MM.1S (cell line): ENCODE measurements around the gene RGMA.

Experiments
- DNase-seq: peaks from one replicate; pipeline ENCODE4 v3.0.0-alpha.2; 2015
- H2AFZ ChIP-seq: fragments of 300-600 bp; sonication (generic); 2 replicates; pipeline ENCODE4 v1.6.0; 2016; ENCODE audit warnings: antibody characterized with exemption, low read length
- H3F3A ChIP-seq: fragments of 300-600 bp; sonication (generic); 2 replicates; pipeline ENCODE4 v1.6.1; 2016; ENCODE audit warnings: mild to moderate bottlenecking, antibody characterized with exemption, low read length, moderate library complexity, mixed read lengths; ENCODE audit not compliant: insufficient read depth
- H3K27ac ChIP-seq: fragments of 300-600 bp; sonication (generic); 2 replicates; pipeline ENCODE4 v1.5.1; 2016; ENCODE audit warnings: mild to moderate bottlenecking, low read length
- H3K27me3 ChIP-seq: fragments of 300-600 bp; sonication (generic); replicated peaks from 2 replicates; pipeline ENCODE4 v1.6.0; 2016; ENCODE audit warnings: low read length; ENCODE audit not compliant: insufficient read depth
- H3K36me3 ChIP-seq: fragments of 300-600 bp; sonication (generic); replicated peaks from 2 replicates; pipeline ENCODE4 v1.6.1; 2016; ENCODE audit warnings: mild to moderate bottlenecking, low read length, mixed read lengths; ENCODE audit not compliant: insufficient read depth
- H3K4me1 ChIP-seq: fragments of 300-600 bp; sonication (generic); 2 replicates; pipeline ENCODE4 v1.6.1; 2016; ENCODE audit warnings: low read length, mixed read lengths
- H3K4me2 ChIP-seq: fragments of 300-600 bp; sonication (generic); 2 replicates; pipeline ENCODE4 v1.6.0; 2016; ENCODE audit warnings: low read depth, low read length
- H3K4me3 ChIP-seq: fragments of 300-600 bp; sonication (generic); 2 replicates; pipeline ENCODE4 v1.5.1; 2016; ENCODE audit warnings: low read length, mixed read lengths
- H3K79me2 ChIP-seq: fragments of 300-600 bp; sonication (generic); 2 replicates; pipeline ENCODE4 v1.6.1; 2016; ENCODE audit warnings: mixed run types, low read length, mixed read lengths
- H3K9ac ChIP-seq: fragments of 300-600 bp; sonication (generic); 2 replicates; pipeline ENCODE4 v1.6.1; 2016; ENCODE audit warnings: low read length, mixed read lengths
- H3K9me2 ChIP-seq: fragments of 300-600 bp; sonication (generic); replicated peaks from 2 replicates; pipeline ENCODE4 v1.6.1; 2016; ENCODE audit warnings: mild to moderate bottlenecking, low read length, mixed read lengths; ENCODE audit not compliant: insufficient read depth
- H3K9me3 ChIP-seq: fragments of 300-600 bp; sonication (generic); replicated peaks from 2 replicates; pipeline ENCODE4 v1.6.1; 2016; ENCODE audit warnings: mild to moderate bottlenecking, low read length, mixed read lengths; ENCODE audit not compliant: insufficient read depth
- H4K20me1 ChIP-seq: fragments of 300-600 bp; sonication (generic); 2 replicates; pipeline ENCODE4 v1.6.1; 2016; ENCODE audit warnings: mild to moderate bottlenecking, low read length, moderate library complexity, mixed read lengths; ENCODE audit not compliant: insufficient read depth
- EZH2 ChIP-seq: fragments of 300-600 bp; sonication (generic); optimal IDR thresholded peaks from 2 replicates; pipeline ENCODE3; 2017; ENCODE audit warnings: low read depth, mild to moderate bottlenecking, antibody characterized with exemption, low read length, mixed read lengths
- EZH2phosphoT487 ChIP-seq: fragments of 300-600 bp; sonication (generic); IDR thresholded peaks from 2 replicates; pipeline ENCODE4 v1.6.1; 2018; ENCODE audit warnings: antibody characterized with exemption, low read length
- TF ChIP-seq, protein P1 (sequence below): fragments of 300-600 bp; sonication (generic); IDR thresholded peaks from 2 replicates; pipeline ENCODE4 v1.5.1; 2016; ENCODE audit warnings: antibody characterized with exemption, low read length, mixed read lengths

The RGMA gene

DNA sequence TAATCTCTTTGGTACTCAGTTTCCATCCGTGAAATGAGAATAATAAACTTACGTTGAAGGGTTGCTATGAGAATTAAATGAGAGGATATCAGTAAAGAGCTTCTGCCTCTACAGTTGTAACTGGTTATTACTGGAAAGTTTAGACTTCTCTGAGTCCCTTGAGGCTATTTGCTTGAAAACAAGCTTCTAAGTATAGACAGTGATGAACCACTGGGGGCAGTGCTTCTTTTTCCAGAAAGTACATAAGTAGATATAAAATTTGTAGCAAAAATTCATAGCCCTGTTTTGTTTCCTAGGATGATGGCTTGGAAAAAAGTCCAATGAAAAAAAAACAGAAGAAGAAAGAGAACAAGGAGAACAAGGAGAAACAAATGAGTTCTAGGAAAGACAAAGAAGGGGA is 87.1 kb downstream of the RGMA start:
- H4K20me1 ChIP-seq = no peaks in the 10 kb centered on the region
- peaks cover 10% of the 10 kb centered on the region; the same call in 1 of the 2 replicates for H3K36me3 ChIP-seq

DNA sequence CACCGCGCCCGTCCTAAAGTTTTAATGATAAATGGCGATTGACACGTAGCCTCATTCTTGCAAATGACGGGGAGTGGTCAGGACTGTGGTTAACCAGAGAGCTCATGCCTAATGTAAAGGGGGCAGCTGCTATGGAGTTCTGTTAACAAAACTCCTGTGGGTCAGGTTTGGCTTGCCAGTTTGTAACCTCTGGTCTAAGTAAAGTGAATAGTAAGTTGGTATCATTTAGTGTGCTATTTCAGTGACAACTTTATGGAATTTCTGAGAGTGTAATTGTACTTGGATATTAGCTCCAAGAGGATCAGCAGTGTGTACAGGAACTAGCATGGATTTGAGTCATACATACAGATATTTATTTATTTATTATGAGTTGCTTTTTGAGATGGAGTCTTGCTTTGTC is 87.9 kb downstream of the RGMA start:
- no peaks in the 10 kb centered on the region for H4K20me1 ChIP-seq
- H3K36me3 ChIP-seq = peaks cover 10% of the 10 kb centered on the region; the same call in 1 of the 2 replicates
- no peaks in the 10 kb centered on the region for H3K79me2 ChIP-seq
- no peak overlapping the region for H3K4me3 ChIP-seq
- H3K4me1 ChIP-seq = no peaks in the 10 kb centered on the region
- H3K9me3 ChIP-seq = no peaks in the 10 kb centered on the region
- H2AFZ ChIP-seq = no peak overlapping the region
- no peak overlapping the region for H3K4me2 ChIP-seq
- no peak overlapping the region for H3K27ac ChIP-seq
- H3K9me2 ChIP-seq = no peaks in the 10 kb centered on the region
- no peak for DNase-seq
- no peaks in the 10 kb centered on the region for H3K27me3 ChIP-seq
- TF ChIP-seq, protein P1, sequence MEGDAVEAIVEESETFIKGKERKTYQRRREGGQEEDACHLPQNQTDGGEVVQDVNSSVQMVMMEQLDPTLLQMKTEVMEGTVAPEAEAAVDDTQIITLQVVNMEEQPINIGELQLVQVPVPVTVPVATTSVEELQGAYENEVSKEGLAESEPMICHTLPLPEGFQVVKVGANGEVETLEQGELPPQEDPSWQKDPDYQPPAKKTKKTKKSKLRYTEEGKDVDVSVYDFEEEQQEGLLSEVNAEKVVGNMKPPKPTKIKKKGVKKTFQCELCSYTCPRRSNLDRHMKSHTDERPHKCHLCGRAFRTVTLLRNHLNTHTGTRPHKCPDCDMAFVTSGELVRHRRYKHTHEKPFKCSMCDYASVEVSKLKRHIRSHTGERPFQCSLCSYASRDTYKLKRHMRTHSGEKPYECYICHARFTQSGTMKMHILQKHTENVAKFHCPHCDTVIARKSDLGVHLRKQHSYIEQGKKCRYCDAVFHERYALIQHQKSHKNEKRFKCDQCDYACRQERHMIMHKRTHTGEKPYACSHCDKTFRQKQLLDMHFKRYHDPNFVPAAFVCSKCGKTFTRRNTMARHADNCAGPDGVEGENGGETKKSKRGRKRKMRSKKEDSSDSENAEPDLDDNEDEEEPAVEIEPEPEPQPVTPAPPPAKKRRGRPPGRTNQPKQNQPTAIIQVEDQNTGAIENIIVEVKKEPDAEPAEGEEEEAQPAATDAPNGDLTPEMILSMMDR = no peak
- TF ChIP-seq EZH2 (no peak), EZH2phosphoT487 (no peak)
- H3K9ac ChIP-seq = no peak overlapping the region
- no peaks in the 10 kb centered on the region; the same call in 1 of the 2 replicates for H3F3A ChIP-seq

More for the DNA sequence above, 87.1 kb downstream of the RGMA start:
- no peak overlapping the region for H3K9ac ChIP-seq
- no peak for TF ChIP-seq EZH2
- no peaks in the 10 kb centered on the region for H3K4me1 ChIP-seq
- no peak overlapping the region for H3K4me2 ChIP-seq
- no peak overlapping the region for H2AFZ ChIP-seq
- no peaks in the 10 kb centered on the region for H3K9me3 ChIP-seq
- H3K79me2 ChIP-seq = no peaks in the 10 kb centered on the region
- H3F3A ChIP-seq = no peaks in the 10 kb centered on the region
- H3K27me3 ChIP-seq = no peaks in the 10 kb centered on the region
- no peak for DNase-seq
- H3K4me3 ChIP-seq = no peak overlapping the region
- no peaks in the 10 kb centered on the region for H3K9me2 ChIP-seq
- no peak overlapping the region for H3K27ac ChIP-seq

DNA sequence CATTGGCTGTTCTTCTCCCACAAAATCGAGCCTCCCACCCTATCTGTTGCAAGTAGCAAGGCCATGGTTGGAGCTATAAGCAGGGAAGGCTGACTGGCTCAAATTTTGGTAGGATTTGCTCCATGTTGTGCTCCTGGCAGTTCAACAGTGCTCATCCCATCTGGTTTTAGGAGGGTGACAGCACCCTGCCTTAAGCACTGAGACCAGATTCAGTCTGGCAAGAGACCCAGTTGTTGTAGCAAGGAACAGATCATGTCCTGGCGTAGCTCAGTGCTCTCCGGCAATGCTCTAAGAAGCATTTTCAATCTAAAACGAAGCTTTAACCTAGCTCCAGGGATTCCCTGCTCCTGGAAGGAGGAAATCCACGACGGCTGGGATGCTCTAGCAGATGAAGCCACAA is 91.2 kb downstream of the RGMA start:
- Histone ChIP-seq H3K27me3 (no peaks in the 10 kb centered on the region), H3K9me2 (no peaks in the 10 kb centered on the region), H3K36me3 (peaks cover 17% of the 10 kb centered on the region; the same call in 1 of the 2 replicates), H3K9ac (no peak overlapping the region), H3K4me2 (no peak overlapping the region), H3K27ac (no peak overlapping the region), H3K4me3 (no peak overlapping the region), H2AFZ (no peak overlapping the region), H3F3A (no peaks in the 10 kb centered on the region; the same call in 1 of the 2 replicates), H3K9me3 (no peaks in the 10 kb centered on the region), H3K79me2 (0 out of 2 replicates have a peak, but pooled peaks cover 4% of the 10 kb centered on the region), H3K4me1 (no peaks in the 10 kb centered on the region), H4K20me1 (no peaks in the 10 kb centered on the region)
- no peak for DNase-seq
- TF ChIP-seq EZH2phosphoT487 (no peak), EZH2 (no peak)
- TF ChIP-seq, protein P1 = no peak

- 0 out of 2 replicates have a peak, but pooled peaks cover 6% of the 10 kb centered on the region for H3K79me2 ChIP-seq
- no peaks in the 10 kb centered on the region for H3K27me3 ChIP-seq
- no peaks in the 10 kb centered on the region for H3K9me2 ChIP-seq
- H3K9me3 ChIP-seq = no peaks in the 10 kb centered on the region
- peaks cover 8% of the 10 kb centered on the region; the same call in 1 of the 2 replicates for H3K36me3 ChIP-seq
- no peak for DNase-seq
- no peak overlapping the region for H3K4me2 ChIP-seq
- H3K4me3 ChIP-seq = no peak overlapping the region
- no peak overlapping the region for H2AFZ ChIP-seq
- no peaks in the 10 kb centered on the region; the same call in 1 of the 2 replicates for H3F3A ChIP-seq
- H3K27ac ChIP-seq = no peak overlapping the region
- no peaks in the 10 kb centered on the region for H3K4me1 ChIP-seq
- TF ChIP-seq, protein P1 = no peak
- no peak for TF ChIP-seq EZH2
- no peak for TF ChIP-seq EZH2phosphoT487
- no peaks in the 10 kb centered on the region for H4K20me1 ChIP-seq
- H3K9ac ChIP-seq = no peak overlapping the region
These were observed 96.3 kb downstream of the RGMA start for GRCh38 chr15:92992720-92993119.
